ENCODE measurements around the gene DAPK3.
"Not testable (repeated sequence)": the region's sequence is repeated elsewhere in the genome, so short reads cannot be mapped to it uniquely, and the experiment has no call there.

The DAPK3 gene

DNA sequence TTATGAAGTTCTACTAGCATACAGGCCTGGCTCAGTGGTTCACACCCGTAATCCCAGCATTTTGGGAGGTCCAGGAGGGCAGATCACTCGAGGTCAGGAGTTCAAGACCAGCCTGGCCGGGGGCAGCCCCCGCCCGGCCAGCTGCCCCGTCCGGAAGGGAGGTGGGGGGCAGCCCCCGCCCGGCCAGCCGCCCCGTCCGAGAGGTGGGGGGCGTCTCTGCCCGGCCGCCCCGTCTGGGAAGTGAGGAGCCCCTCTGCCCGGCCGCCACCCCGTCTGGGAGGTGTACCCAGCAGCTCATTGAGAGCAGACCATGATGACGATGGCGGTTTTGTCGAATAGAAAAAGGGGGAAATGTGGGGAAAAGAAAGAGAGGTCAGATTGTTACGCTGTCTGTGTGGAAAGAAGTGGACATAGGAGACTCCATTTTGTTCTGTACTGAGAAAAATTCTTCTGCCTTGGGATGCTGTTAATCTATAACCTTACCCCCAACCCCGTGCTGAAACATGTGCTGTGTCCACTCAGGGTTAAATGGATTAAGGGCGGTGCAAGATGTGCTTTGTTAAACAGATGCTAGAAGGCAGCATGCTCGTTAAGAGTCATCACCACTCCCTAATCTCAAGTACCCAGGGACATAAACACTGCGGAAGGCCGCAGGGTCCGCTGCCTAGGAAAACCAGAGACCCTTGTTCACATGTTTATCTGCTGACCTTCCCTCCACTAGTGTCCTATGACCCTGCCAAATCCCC, 27.9 kb upstream of the DAPK3 start:
- not testable (repeated sequence) for H3K27ac ChIP-seq (ENCODE audit: low read depth, low read length); H3K4me1 ChIP-seq (ENCODE audit: control insufficient read depth, low read length); H3K79me2 ChIP-seq (ENCODE audit: control insufficient read depth, low read length)

DNA sequence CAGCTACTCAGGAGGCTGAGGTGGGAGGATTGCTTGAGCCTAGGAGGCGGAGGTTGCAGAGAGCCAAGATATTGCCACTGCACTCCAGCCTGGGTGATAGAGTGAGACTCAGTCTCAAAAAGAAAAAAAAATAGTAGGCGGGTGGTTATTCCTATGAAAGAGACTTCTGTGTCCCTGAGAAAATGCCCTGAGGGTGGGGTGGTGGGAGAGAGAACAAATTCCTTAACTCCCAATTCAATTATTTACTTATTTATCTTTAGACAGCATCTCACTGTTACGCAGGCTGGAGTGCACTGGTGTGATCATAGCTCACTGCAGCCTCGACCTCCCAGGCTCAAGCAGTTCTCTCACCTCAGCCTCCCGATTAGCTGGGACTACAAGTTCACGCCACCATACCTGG, 24.7 kb upstream of the DAPK3 start:
- no peaks in the 10 kb centered on the region for H3K79me2 ChIP-seq (ENCODE audit: control insufficient read depth, low read length)
- no peaks in the 10 kb centered on the region for H3K36me3 ChIP-seq (ENCODE audit: control insufficient read depth, low read length)
- H3K27me3 ChIP-seq (ENCODE audit: control insufficient read depth, low read length) = no peaks in the 10 kb centered on the region
- no peaks in the 10 kb centered on the region for H4K20me1 ChIP-seq (ENCODE audit: control insufficient read depth, insufficient read depth, low read depth, low read length)
- peaks cover 10% of the 10 kb centered on the region for H3K4me1 ChIP-seq (ENCODE audit: control insufficient read depth, low read length)
- H3K4me2 ChIP-seq (ENCODE audit: low read length) = no peak overlapping the region
- no peaks in the 10 kb centered on the region for H3K9me3 ChIP-seq (ENCODE audit: control insufficient read depth, insufficient read depth, low read length)
- no peaks in the 10 kb centered on the region for H3K9me2 ChIP-seq (replicated peaks; ENCODE audit: control insufficient read depth, low read length)
- TF ChIP-seq, protein P1, sequence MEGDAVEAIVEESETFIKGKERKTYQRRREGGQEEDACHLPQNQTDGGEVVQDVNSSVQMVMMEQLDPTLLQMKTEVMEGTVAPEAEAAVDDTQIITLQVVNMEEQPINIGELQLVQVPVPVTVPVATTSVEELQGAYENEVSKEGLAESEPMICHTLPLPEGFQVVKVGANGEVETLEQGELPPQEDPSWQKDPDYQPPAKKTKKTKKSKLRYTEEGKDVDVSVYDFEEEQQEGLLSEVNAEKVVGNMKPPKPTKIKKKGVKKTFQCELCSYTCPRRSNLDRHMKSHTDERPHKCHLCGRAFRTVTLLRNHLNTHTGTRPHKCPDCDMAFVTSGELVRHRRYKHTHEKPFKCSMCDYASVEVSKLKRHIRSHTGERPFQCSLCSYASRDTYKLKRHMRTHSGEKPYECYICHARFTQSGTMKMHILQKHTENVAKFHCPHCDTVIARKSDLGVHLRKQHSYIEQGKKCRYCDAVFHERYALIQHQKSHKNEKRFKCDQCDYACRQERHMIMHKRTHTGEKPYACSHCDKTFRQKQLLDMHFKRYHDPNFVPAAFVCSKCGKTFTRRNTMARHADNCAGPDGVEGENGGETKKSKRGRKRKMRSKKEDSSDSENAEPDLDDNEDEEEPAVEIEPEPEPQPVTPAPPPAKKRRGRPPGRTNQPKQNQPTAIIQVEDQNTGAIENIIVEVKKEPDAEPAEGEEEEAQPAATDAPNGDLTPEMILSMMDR (IDR thresholded peaks at IDR 0.05; ENCODE audit: low read depth, low read length, poor library complexity, severe bottlenecking) = no peak
- no peak for TF ChIP-seq EZH2phosphoT487 (IDR thresholded peaks at IDR 0.05; ENCODE audit: borderline replicate concordance, low read length)
- no peaks in the 10 kb centered on the region for H3F3A ChIP-seq (ENCODE audit: control insufficient read depth, insufficient read depth)
- no peak overlapping the region for H3K27ac ChIP-seq (ENCODE audit: low read depth, low read length)
- H3K4me3 ChIP-seq (ENCODE audit: low read length) = no peak overlapping the region

More for the DNA sequence above, 27.9 kb upstream of the DAPK3 start:
- not testable (repeated sequence) for H3K4me2 ChIP-seq (ENCODE audit: low read length); H3K9me2 ChIP-seq (replicated peaks; ENCODE audit: control insufficient read depth, low read length); H3K36me3 ChIP-seq (ENCODE audit: control insufficient read depth, low read length); H3F3A ChIP-seq (ENCODE audit: control insufficient read depth, insufficient read depth); H3K4me3 ChIP-seq (ENCODE audit: low read length); H3K27me3 ChIP-seq (ENCODE audit: control insufficient read depth, low read length); H4K20me1 ChIP-seq (ENCODE audit: control insufficient read depth, insufficient read depth, low read depth, low read length); H3K9me3 ChIP-seq (ENCODE audit: control insufficient read depth, insufficient read depth, low read length)

DNA sequence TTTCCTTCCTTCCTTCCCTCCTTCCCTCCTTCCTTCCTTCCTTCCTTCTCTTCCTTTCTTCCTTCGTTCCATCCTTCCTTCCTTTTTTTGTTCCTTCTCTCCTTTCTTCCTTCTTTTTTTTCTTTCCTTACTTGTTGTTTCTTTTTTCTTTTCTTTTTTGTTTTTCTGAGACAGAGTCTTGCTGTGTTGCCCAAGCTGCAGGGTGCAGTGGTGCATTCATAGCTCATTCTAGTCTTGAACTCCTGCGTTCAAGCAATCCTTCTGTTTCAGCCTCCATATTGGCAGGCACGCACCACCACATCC, 19.9 kb upstream of the DAPK3 start:
- no peaks in the 10 kb centered on the region for H3K9me2 ChIP-seq (replicated peaks; ENCODE audit: control insufficient read depth, low read length)
- H3K79me2 ChIP-seq (ENCODE audit: control insufficient read depth, low read length) = no peaks in the 10 kb centered on the region
- no peak for TF ChIP-seq EZH2phosphoT487 (IDR thresholded peaks at IDR 0.05; ENCODE audit: borderline replicate concordance, low read length)
- TF ChIP-seq, protein P1 (IDR thresholded peaks at IDR 0.05; ENCODE audit: low read depth, low read length, poor library complexity, severe bottlenecking) = no peak
- H3K9me3 ChIP-seq (ENCODE audit: control insufficient read depth, insufficient read depth, low read length) = no peaks in the 10 kb centered on the region
- H3K4me2 ChIP-seq (ENCODE audit: low read length) = 0 out of 2 replicates have a peak overlapping the region, but pooled peaks have one; percentile 27
- H3K4me1 ChIP-seq (ENCODE audit: control insufficient read depth, low read length) = peaks cover 40% of the 10 kb centered on the region
- no peaks in the 10 kb centered on the region for H4K20me1 ChIP-seq (ENCODE audit: control insufficient read depth, insufficient read depth, low read depth, low read length)
- H3K36me3 ChIP-seq (ENCODE audit: control insufficient read depth, low read length) = no peaks in the 10 kb centered on the region
- peak overlapping the region; percentile 66 for H3K4me3 ChIP-seq (ENCODE audit: low read length)
- H3K27ac ChIP-seq (ENCODE audit: low read depth, low read length) = no peak overlapping the region
- H3K27me3 ChIP-seq (ENCODE audit: control insufficient read depth, low read length) = no peaks in the 10 kb centered on the region
- H3F3A ChIP-seq (ENCODE audit: control insufficient read depth, insufficient read depth) = peaks cover 27% of the 10 kb centered on the region

DNA sequence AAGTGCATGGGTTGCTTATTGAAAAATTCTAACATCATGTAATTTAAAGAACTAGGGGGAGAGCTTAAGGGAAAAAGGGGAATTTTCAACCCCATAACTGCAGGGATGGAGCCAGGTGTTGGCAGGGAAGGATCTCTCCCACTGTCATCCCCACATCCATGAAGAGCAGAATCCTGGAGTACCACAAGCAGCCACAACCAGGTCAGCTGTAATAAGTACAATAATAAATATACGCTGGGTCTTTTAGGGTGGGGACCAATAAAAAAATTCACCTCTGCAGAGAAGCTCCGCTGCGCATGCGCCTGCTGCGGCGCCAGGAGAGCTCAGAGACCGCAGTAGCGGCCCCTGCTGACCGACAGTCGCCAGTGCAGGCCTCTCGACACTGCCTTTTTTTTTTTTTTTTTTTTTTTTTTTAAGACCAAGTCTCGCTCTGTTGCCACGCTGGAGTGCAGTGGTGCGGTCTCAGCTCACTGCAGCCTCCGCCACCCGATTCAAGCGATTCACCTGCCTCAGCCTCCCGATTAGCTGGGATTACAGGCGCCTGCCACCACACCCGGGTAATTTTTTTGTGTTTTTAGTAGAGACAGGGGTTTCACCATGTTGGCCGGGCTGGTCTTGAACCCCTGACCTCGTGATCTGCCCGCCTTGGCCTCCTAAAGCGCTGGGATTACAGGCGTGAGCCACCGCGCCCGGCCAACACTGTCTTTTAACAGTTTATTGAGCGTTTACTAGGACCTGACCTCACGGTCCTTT, 16.9 kb upstream of the DAPK3 start:
- H3K9me2 ChIP-seq (replicated peaks; ENCODE audit: control insufficient read depth, low read length) = no peaks in the 10 kb centered on the region

More for the DNA sequence above, 16.9 kb upstream of the DAPK3 start:
- TF ChIP-seq, protein P1 (IDR thresholded peaks at IDR 0.05; ENCODE audit: low read depth, low read length, poor library complexity, severe bottlenecking) = peak; percentile 67
- TF ChIP-seq EZH2phosphoT487 (IDR thresholded peaks at IDR 0.05; ENCODE audit: borderline replicate concordance, low read length) = no peak
- H3K9me3 ChIP-seq (ENCODE audit: control insufficient read depth, insufficient read depth, low read length) = no peaks in the 10 kb centered on the region
- H3K36me3 ChIP-seq (ENCODE audit: control insufficient read depth, low read length) = peaks cover 24% of the 10 kb centered on the region
- H4K20me1 ChIP-seq (ENCODE audit: control insufficient read depth, insufficient read depth, low read depth, low read length) = peaks cover 23% of the 10 kb centered on the region
- peaks cover 46% of the 10 kb centered on the region for H3F3A ChIP-seq (ENCODE audit: control insufficient read depth, insufficient read depth)
- peaks cover 57% of the 10 kb centered on the region for H3K4me1 ChIP-seq (ENCODE audit: control insufficient read depth, low read length)
- H3K27ac ChIP-seq (ENCODE audit: low read depth, low read length) = peak overlapping the region; percentile 89
- H3K4me3 ChIP-seq (ENCODE audit: low read length) = peak overlapping the region; percentile 99
- peaks cover 26% of the 10 kb centered on the region for H3K79me2 ChIP-seq (ENCODE audit: control insufficient read depth, low read length)
- no peaks in the 10 kb centered on the region for H3K27me3 ChIP-seq (ENCODE audit: control insufficient read depth, low read length)
- H3K4me2 ChIP-seq (ENCODE audit: low read length) = peak overlapping the region; percentile 95

Data from DOHH2 (cell line).